ENCODE results near the gene CHIC2. TPM values are rescaled to one million over a fixed set of nuclear protein-coding genes. Genes with fewer than 3 reads are reported as not detected.

Gene CHIC2
- total and polyA plus RNA-seq, 4 experiments from 2014 or later = 45.3 to 120 (median 49.6) TPM

DNA sequence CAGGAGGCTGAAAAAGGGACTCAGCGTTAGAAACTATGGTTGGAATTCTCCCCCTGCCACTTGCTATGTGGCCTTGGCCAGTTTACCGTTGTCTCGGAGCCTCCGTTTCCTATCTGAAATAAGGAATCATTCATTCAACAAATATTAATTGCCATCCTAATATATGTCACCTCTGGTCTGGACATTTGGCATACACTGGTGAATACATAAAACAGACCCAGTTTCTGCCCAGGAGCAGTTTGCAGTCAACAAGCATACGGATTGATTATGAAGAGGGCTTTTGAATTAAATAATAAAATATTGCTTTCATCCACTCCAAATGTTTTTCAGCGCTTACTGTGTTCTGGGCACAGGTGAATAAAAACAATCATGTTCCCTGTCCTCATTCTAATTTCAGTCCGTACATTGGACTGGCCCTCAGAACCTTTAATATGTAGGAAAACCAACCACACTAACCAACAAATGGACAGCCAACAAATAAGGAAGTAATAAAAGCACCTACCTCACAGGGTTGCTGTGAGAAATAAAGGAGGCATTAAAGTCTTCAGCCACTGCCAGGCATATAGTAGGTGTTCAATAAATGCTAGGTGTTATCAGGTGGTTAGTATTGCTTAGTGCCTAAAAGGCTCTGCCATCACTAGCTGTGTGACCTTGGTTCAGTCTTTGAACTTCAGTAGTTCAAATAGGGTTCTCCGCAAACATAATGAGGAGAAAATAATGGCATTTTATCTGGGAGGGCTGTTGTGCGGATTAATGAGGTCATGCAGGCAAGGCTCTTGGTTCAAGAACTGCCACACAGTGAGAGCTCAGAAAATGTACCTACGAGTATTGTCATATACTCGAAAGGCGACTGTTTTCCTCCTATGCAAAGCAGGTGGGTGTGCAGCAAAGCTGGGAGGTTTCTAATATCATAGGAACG lies 28.3 kb upstream of the CHIC2 start:
- peaks cover 0 to 5% (median 0%) of the 10 kb centered on the region in 8 donors for H3K9me3 Mint-ChIP-seq
- no peaks in the 10 kb centered on the region for H3K36me3 Mint-ChIP-seq
- ChIA-PET POLR2A (ENCODE audit: partially characterized antibody) (interaction anchor here (1.8 kb wide), 1 partner anchor 29 kb away, joined by 13 read pairs; the partner anchor contains the start of gene CHIC2), CTCF (ENCODE audit: partially characterized antibody) (no interaction called here)
- Histone ChIP-seq H3K36me3 (ENCODE audit: insufficient read depth, low read length) (no peaks in the 10 kb centered on the region), H3K9me3 (ENCODE audit: control insufficient read depth in 1 of 2, low read length in 2 of 2) (no peaks in the 10 kb centered on the region), H3K27ac (ENCODE audit: low read depth, low read length) (no peak overlapping the region), H3K27me3 (ENCODE audit: insufficient read depth, low read length) (peaks cover 54% of the 10 kb centered on the region), H3K4me1 (ENCODE audit: insufficient read depth, low read length) (peaks cover 29% of the 10 kb centered on the region), H3K4me3 (ENCODE audit: low read length in 2 of 2) (peak overlapping the region; percentile 60 to 68)
- DNase-seq = no peak
- H3K4me3 Mint-ChIP-seq = peak overlapping the region; percentile 5 to 95 (median 90)
- H3K4me1 Mint-ChIP-seq = peaks cover 7 to 48% (median 21%) of the 10 kb centered on the region in 4 donors
- intact Hi-C loops (cut with micrococcal nuclease) = loop anchor here (10.0 kb wide), 1 partner anchor 1438 kb away; the partner anchor contains the start of gene USP46
- peaks cover 50 to 55% of the 10 kb centered on the region in 2 donors for H3K27me3 Mint-ChIP-seq
- H3K27ac Mint-ChIP-seq = no peak overlapping the region

- H3K9me3 Mint-ChIP-seq = peaks cover 0 to 5% (median 0%) of the 10 kb centered on the region in 8 donors
- peak overlapping the region; percentile 1 to 84 (median 66) for H3K27ac Mint-ChIP-seq
Measured at GRCh38 chr4:54091637-54092404, 27.4 kb upstream of the CHIC2 start.

GRCh38 chr4:54090804-54091623 lies 26.6 kb upstream of the CHIC2 start:
- intact Hi-C loops (cut with micrococcal nuclease) = loop anchor here (1.0 to 10.0 kb wide), 2 partner anchors 27 to 1436 kb away; partner anchors contain the start of genes CHIC2 and USP46
- peak overlapping the region; percentile 86 to 95 (median 90) for H3K4me3 Mint-ChIP-seq
- Histone ChIP-seq H3K27ac (ENCODE audit: low read depth, low read length) (no peak overlapping the region), H3K9me3 (ENCODE audit: control insufficient read depth in 1 of 2, low read length in 2 of 2) (no peaks in the 10 kb centered on the region), H3K4me1 (ENCODE audit: insufficient read depth, low read length) (peaks cover 29% of the 10 kb centered on the region), H3K36me3 (ENCODE audit: insufficient read depth, low read length) (no peaks in the 10 kb centered on the region), H3K4me3 (ENCODE audit: low read length in 2 of 2) (peak overlapping the region; percentile 60 to 68), H3K27me3 (ENCODE audit: insufficient read depth, low read length) (peaks cover 40% of the 10 kb centered on the region)
- peaks cover 0 to 5% (median 0%) of the 10 kb centered on the region in 8 donors for H3K9me3 Mint-ChIP-seq
- H3K27me3 Mint-ChIP-seq = peaks cover 38 to 42% of the 10 kb centered on the region in 2 donors
- ChIA-PET CTCF (ENCODE audit: partially characterized antibody) (no interaction called here), POLR2A (ENCODE audit: partially characterized antibody) (interaction anchor here (1.8 kb wide), 1 partner anchor 27 kb away, joined by 13 read pairs; the partner anchor contains the start of gene CHIC2)
- H3K27ac Mint-ChIP-seq = no peak overlapping the region
- no peaks in the 10 kb centered on the region for H3K36me3 Mint-ChIP-seq
- peaks cover 7 to 33% (median 21%) of the 10 kb centered on the region in 4 donors for H3K4me1 Mint-ChIP-seq
- no peak for DNase-seq

More at GRCh38 chr4:54091637-54092404, 27.4 kb upstream of the CHIC2 start:
- Histone ChIP-seq H3K27ac (ENCODE audit: low read depth, low read length) (no peak overlapping the region), H3K4me1 (ENCODE audit: insufficient read depth, low read length) (peaks cover 29% of the 10 kb centered on the region), H3K27me3 (ENCODE audit: insufficient read depth, low read length) (peaks cover 46% of the 10 kb centered on the region), H3K9me3 (ENCODE audit: control insufficient read depth in 1 of 2, low read length in 2 of 2) (no peaks in the 10 kb centered on the region), H3K4me3 (ENCODE audit: low read length in 2 of 2) (peak overlapping the region; percentile 60 to 68), H3K36me3 (ENCODE audit: insufficient read depth, low read length) (no peaks in the 10 kb centered on the region)
- Mint-ChIP-seq H3K4me3 (peak overlapping the region; percentile 86 to 95 (median 90)), H3K36me3 (no peaks in the 10 kb centered on the region), H3K4me1 (peaks cover 7 to 41% (median 21%) of the 10 kb centered on the region in 4 donors), H3K27me3 (peaks cover 44 to 46% of the 10 kb centered on the region in 2 donors)
- POLR2A ChIA-PET (ENCODE audit: partially characterized antibody) = interaction anchor here (1.8 kb wide), 1 partner anchor 28 kb away, joined by 13 read pairs; the partner anchor contains the start of gene CHIC2
- CTCF ChIA-PET (ENCODE audit: partially characterized antibody) = no interaction called here
- peak; percentile 80 to 84 (median 83) for DNase-seq
- intact Hi-C loops (cut with micrococcal nuclease) = loop anchor here (1.0 to 10.0 kb wide), 2 partner anchors 28 to 1437 kb away; partner anchors contain the start of genes CHIC2 and USP46

DNA sequence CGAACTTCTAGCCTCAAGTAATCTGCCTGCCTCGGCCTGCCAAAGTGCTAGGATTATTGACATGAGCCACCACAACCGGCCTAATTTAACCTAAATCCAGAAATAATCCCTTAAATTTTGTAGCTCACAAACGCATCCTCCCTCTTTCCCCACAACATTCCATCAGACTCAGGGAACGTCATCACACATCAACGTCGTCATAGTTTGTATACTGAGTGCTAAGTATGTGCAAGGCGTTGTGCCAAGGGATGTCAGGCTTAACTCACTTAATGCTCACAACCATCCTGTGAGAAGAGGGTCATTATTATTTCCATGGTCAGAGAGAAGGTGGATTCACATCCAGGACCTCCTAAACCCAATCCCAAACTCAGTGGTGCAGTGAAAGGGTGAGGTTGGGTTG lies 26.0 kb upstream of the CHIC2 start:
- no peaks in the 10 kb centered on the region for H3K9me3 ChIP-seq (ENCODE audit: control insufficient read depth in 1 of 2, low read length in 2 of 2)
- H3K4me1 ChIP-seq (ENCODE audit: insufficient read depth, low read length) = peaks cover 29% of the 10 kb centered on the region
- CTCF ChIA-PET (ENCODE audit: partially characterized antibody) = no interaction called here
- intact Hi-C loops (cut with micrococcal nuclease) = loop anchor here (10.0 kb wide), 1 partner anchor 1436 kb away; the partner anchor contains the start of gene USP46
- Mint-ChIP-seq H3K36me3 (no peaks in the 10 kb centered on the region), H3K4me3 (peak overlapping the region in 2 of 8 donors; percentile 52 to 89), H3K4me1 (peaks cover 7 to 32% (median 21%) of the 10 kb centered on the region in 4 donors), H3K9me3 (peaks cover 0 to 5% (median 0%) of the 10 kb centered on the region in 8 donors), H3K27ac (no peak overlapping the region), H3K27me3 (peaks cover 35 to 39% of the 10 kb centered on the region in 2 donors)
- H3K27ac ChIP-seq (ENCODE audit: low read depth, low read length) = no peak overlapping the region
- H3K27me3 ChIP-seq (ENCODE audit: insufficient read depth, low read length) = peaks cover 34% of the 10 kb centered on the region
- POLR2A ChIA-PET (ENCODE audit: partially characterized antibody) = no interaction called here
- H3K36me3 ChIP-seq (ENCODE audit: insufficient read depth, low read length) = no peaks in the 10 kb centered on the region
- no peak overlapping the region for H3K4me3 ChIP-seq (ENCODE audit: low read length in 2 of 2)
- no peak for DNase-seq

- Histone ChIP-seq H3K27ac (ENCODE audit: low read depth, low read length) (no peak overlapping the region), H3K4me3 (ENCODE audit: low read length in 2 of 2) (no peak overlapping the region), H3K9me3 (ENCODE audit: control insufficient read depth in 1 of 2, low read length in 2 of 2) (no peaks in the 10 kb centered on the region), H3K27me3 (ENCODE audit: insufficient read depth, low read length) (peaks cover 29% of the 10 kb centered on the region), H3K4me1 (ENCODE audit: insufficient read depth, low read length) (peaks cover 29% of the 10 kb centered on the region), H3K36me3 (ENCODE audit: insufficient read depth, low read length) (no peaks in the 10 kb centered on the region)
- no peak for DNase-seq
- Mint-ChIP-seq H3K27me3 (peaks cover 30 to 33% of the 10 kb centered on the region in 2 donors), H3K9me3 (peaks cover 0 to 5% (median 0%) of the 10 kb centered on the region in 8 donors), H3K4me1 (peaks cover 7 to 32% (median 21%) of the 10 kb centered on the region in 4 donors), H3K4me3 (no peak overlapping the region), H3K27ac (no peak overlapping the region), H3K36me3 (no peaks in the 10 kb centered on the region)
- CTCF ChIA-PET (ENCODE audit: partially characterized antibody) = no interaction called here
- intact Hi-C loops (cut with micrococcal nuclease) = loop anchor here (10.0 kb wide), 1 partner anchor 1435 kb away; the partner anchor contains the start of gene USP46
- POLR2A ChIA-PET (ENCODE audit: partially characterized antibody) = no interaction called here
Measured at GRCh38 chr4:54089875-54090274, 25.5 kb upstream of the CHIC2 start.

DNA sequence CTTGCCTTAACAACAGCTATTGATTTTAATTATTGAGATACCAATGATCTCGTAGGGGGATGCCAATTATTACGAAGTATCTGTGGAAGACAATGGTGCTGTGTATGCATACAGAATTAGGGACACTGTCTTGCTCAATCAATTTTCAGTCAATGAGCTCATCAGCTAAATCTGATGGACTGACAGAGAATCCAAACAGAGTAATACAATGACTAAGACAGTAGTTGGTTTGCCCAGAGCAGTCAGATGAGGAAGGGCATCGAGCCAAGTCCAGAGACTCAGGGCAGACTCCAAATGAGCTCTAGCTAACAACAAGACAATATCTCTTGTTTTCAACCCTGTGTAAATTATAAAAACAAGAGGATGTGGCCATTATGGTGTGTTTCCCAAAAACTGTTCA lies 20.9 kb upstream of the CHIC2 start:
- Histone ChIP-seq H3K9me3 (ENCODE audit: control insufficient read depth in 1 of 2, low read length in 2 of 2) (no peaks in the 10 kb centered on the region), H3K4me1 (ENCODE audit: insufficient read depth, low read length) (no peaks in the 10 kb centered on the region), H3K27ac (ENCODE audit: low read depth, low read length) (no peak overlapping the region), H3K27me3 (ENCODE audit: insufficient read depth, low read length) (no peaks in the 10 kb centered on the region), H3K4me3 (ENCODE audit: low read length in 2 of 2) (no peak overlapping the region), H3K36me3 (ENCODE audit: insufficient read depth, low read length) (no peaks in the 10 kb centered on the region)
- ChIA-PET POLR2A (ENCODE audit: partially characterized antibody) (interaction anchor here (0.6 kb wide), 1 partner anchor 18 kb away, joined by 3 read pairs; no protein-coding TSS in a partner anchor), CTCF (ENCODE audit: partially characterized antibody) (interaction anchor here (0.6 kb wide), 1 partner anchor 19 kb away, joined by 3 read pairs; no protein-coding TSS in a partner anchor)
- H3K27ac Mint-ChIP-seq = no peak overlapping the region
- H3K27me3 Mint-ChIP-seq = peaks cover 9 to 13% of the 10 kb centered on the region in 2 donors
- H3K4me1 Mint-ChIP-seq = no peaks in the 10 kb centered on the region
- H3K9me3 Mint-ChIP-seq = peaks cover 0 to 4% (median 0%) of the 10 kb centered on the region in 8 donors
- no peak for DNase-seq
- H3K4me3 Mint-ChIP-seq = no peak overlapping the region
- intact Hi-C loops (cut with micrococcal nuclease) = no loop called here
- H3K36me3 Mint-ChIP-seq = no peaks in the 10 kb centered on the region

Measured in CD4-positive, alpha-beta memory T cell (primary cell).